Effector CD8-positive, alpha-beta T cell (primary cell): ENCODE data around the gene FGF18.

Source experiments
- DNase-seq: peaks from one replicate; lab custom pipeline; 2025; lab: John Stamatoyannopoulos, UW

The FGF18 gene

DNA sequence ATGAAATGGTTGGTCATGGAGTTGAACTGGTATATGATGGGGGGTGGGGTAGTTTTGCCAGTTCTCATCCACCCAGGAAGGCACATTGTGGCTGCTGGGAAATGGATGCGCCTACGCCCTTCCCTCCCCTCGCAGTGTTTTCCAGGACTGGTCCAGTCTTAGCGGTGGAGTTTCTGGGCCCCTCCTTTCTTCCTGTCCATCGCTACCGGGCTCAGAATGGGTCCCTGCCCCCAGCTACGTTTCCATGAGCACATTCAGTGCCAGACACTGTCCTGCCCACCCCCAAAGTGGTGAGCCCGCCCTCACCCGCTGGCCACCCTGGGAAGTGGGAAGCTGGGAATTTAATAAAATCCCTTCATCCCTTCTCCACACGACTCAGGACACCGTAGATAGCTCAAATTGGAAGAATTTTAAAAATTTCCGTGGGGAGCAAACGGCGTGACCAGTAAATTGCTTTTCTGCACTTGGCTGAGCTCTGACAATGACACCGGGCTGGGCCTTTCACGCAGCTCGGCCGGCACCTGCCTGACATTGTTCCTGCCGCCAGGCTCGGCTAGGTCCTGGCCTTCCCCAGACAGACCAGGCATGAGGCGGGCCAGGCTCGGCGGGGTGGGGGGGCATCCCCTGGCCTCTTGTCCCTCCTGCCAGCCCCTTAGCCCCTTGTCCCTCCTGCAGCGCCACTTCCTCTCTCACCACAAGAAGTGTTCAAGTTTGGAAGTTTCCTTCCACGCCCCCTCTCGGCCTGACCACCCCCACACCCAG is 3.6 kb downstream of the FGF18 start:
- no peak for DNase-seq

DNA sequence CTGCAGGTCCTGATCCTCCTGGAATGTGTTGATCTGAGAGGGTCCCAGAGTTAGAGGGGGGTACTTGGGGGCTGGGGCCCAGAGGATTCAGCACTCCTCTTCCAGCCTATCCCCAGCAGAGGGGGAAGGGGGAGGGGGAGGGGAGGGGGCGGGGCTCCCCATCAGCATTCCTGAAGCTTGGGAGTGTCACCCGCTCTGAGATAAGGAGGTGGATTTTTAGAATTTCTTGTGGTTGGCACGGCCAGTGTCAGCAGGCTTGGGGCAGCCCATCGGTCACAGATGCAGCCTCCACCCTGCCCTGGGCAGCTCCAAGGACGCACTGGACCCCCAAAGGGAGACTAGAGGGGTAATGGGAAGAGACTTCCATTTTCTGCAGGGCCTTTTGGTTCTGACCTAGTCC is 5.3 kb downstream of the FGF18 start:
- DNase-seq: no peak

DNA sequence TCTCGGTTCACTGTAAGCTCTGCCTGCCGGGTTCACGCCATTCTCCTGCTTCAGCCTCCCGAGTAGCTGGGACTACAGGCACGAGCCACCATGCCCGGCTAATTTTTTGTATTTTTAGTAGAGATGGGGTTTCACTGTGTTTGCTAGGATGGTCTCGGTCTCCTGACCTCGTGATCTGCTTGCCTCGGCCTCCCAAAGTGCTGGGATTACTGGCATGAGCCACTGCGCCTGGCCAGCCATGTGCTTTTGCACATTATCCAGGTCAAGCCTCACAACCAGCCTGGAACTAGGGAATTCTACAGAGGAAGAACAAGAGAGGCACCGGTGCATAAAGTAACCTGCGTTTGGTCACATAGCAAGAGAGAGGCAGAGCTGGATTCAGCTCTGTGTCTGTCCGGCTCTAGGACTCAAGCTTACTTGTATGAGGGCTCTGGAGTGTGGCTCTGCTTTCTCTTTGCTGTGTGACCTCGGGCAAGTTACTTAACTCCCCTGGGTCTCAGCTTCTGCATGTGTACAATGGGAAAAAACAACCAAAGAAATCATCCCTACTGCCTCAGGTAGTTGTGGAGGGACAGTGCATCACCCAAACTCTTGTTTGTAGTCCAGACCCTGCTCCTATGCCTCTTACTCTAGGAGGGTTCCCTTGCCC is 6.3 kb downstream of the FGF18 start:
- DNase-seq: no peak

DNA sequence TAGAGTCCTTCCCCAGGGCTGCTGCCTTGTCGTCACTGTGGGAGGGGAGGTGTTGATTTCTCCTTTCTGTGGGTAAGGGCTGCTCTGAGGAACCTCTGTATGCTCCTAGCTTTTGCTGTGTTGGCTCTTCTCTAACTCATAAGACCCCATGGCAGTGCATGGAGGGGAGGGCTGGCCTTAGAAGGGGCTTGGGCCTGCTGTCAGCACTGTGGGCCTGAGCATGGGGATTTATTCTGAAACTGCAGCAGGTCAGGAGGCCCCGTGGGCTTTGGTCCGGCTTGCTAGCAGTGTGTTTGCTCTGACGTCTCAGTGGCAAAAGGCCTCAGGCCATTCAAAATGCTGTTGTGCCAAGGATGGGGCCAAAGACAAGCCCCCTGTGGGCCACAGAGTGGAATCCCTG is 6.8 kb downstream of the FGF18 start:
- DNase-seq: no peak

DNA sequence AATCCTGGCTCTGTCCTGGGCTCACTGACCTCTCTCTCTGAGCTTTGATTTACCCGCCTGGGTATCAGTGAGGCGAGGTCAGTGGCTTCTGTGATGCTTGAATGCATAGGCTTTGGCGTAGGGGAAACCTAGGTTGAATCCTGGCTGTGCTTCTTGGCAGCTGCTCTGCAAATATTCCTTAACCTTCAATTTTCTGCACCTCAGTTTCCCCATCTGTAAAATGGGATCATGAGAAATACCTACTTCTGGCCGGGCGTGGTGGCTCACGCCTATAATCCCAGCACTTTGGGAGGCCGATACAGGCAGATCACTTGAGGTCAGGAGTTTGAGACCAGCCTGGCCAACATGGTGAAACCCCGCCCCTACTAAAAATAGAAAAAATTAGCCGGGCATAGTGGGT is 7.2 kb downstream of the FGF18 start:
- DNase-seq: no peak

DNA sequence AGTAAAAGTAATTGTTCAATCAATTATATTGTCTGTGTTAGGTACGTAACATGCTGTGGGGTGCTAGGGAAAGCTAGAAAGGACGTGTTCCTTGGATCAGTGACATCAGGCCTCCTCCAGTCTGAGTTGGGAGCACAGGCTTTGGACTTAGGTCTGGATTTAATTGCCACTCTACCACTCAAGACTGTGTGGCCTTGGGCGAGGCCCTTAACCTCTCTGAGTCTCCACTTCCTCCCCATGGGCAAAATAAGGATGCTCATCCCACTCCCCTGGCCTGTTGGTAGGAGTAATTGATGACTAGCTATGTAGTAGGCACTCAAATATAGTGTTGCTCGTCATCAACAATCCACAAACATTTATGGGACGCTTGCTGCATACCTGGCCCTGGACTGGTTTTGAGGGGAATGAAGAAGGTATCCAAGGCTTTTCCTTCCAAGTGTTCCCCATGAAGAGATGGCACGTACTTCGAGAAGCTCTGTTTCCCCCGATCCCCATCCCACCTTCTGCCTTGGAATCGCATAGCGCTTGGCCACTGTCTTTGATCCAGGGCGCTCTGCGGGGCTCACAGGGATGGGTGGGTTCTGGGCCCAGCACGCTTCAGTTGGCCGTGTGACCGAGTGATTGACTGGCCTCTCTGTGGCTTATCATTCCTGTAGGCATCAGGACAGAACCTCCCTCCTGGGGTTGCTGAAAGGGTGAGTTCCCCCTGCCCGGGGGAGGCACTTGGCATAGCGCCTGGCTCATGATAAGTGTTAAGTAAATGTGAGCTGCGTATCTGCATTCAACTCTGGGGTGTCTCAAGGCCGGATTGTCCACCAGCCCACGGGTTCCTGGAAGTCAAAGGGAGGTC is 8.1 kb downstream of the FGF18 start:
- no peak for DNase-seq

DNA sequence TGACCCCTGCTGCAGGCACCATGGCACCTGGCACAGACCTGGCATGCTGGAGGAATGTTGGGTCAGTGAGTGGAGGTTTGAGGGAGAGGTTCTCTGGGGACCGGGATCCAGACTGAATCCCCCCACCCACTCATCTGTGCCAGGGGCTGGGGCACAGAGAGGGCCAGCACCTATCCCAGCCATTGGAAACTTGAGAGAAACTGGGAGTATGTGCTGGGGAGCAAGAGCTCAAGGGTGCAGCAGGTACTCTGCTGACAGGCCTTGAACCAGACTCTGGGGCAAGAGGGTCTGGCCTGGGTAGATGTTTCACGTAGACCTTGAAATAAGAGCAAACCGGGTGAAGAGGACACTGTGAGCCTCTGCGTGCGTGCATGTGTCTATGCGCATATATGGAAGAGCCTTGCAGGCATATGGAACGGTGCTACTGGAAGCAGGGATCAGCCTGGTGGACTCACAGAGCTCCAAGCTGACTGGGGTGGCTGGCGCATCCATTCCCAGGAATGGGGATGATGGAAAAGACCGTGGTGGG is 8.8 kb downstream of the FGF18 start:
- no peak for DNase-seq

DNA sequence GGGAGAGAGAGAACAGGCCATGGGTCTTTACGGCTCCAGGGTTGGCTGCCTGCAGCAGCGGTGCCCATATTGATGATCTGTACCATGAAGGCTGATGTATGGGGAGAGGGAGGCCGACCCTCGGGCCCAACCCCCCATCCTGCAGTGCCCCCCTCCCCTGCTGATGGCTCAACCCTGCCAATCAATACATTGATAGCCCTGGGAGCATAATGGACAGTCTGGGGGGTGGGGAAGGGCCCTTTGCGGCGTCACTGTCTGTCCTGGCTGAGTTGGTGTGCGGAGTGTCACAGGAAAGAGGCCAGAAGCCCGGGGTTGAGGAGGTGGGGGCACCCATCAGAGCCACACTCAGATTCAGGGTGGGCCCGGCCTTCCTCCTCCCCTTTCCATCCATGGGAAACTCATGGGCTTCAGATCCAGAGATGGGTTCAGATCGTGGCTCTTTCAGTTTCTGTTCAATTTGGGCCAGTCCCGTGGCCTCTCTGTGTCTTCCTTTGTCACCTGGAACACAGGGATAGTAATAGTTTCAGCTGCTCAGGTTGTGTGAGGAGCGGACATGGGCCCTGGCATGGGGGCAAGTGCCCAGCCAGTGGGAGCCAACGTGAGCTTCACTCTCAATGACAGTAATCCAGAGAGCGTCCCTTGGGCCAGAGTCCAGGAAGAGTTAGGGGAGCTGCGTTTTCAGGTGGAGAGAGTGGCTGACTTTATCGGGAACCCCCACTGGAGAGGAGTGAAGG is 9.5 kb downstream of the FGF18 start:
- no peak for DNase-seq

DNA sequence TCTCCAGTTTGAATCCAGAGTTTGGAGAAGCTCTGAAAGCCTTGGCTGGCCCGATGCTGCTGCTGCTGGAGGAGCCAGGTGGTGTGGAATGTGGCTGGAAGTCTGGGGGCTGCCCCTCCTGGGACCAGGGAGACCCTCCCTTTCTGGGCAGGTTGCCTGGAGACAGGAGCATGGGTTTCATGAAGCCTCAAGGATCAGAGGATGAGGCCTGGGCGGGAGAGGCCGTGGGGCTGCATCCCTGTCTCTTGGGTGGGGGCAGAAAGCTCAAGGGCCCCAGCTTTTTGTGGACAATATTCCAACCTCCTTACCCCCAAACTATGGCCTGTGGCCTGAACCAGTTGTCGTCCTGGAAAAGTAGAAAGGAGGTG is 10.1 kb downstream of the FGF18 start:
- DNase-seq: no peak

DNA sequence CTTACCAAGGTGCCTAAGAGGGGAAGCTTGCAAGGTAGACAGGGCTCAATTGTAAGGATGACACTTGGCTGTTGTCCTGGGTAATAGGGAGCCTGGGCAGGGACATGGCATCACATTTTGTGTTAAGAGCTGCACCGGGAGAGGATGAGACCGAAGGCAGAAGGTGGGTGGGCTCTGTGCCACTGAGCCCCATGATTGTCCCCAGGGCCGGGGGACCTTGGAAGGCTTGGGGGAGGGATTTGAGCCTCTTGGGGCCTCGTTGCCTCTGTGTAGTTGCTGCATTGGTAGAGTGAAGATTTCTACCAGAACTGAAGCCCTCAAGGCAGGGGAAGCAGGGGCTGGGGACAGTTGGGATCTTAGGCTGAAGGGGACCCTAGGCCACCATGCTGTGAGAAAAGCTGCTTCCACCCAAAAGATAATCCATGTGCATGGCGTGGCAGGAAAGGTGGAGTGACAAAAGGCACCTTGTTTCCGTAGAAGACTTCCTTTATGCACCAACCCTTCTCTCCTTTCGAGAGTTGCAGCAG is 11.9 kb downstream of the FGF18 start:
- DNase-seq: no peak

DNA sequence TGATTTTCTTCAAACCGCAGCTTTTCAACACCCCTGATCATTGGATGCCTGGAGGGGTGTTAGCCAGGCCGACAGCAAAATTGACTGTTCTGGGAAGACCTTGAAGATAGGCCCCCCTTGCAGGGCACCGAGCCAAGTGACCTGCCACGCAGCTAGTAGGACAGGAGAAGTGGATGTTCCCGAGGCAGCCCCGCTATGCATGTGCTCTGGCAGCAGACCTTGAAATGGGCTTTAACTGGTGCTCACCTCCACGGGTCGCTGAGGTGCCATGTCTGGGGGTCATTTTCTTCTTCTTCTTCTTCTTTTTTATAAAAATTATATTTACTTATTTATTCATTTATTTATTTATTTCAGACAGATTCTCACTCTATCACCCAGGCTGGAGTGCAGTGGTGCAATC is 12.6 kb downstream of the FGF18 start:
- DNase-seq: no peak

DNA sequence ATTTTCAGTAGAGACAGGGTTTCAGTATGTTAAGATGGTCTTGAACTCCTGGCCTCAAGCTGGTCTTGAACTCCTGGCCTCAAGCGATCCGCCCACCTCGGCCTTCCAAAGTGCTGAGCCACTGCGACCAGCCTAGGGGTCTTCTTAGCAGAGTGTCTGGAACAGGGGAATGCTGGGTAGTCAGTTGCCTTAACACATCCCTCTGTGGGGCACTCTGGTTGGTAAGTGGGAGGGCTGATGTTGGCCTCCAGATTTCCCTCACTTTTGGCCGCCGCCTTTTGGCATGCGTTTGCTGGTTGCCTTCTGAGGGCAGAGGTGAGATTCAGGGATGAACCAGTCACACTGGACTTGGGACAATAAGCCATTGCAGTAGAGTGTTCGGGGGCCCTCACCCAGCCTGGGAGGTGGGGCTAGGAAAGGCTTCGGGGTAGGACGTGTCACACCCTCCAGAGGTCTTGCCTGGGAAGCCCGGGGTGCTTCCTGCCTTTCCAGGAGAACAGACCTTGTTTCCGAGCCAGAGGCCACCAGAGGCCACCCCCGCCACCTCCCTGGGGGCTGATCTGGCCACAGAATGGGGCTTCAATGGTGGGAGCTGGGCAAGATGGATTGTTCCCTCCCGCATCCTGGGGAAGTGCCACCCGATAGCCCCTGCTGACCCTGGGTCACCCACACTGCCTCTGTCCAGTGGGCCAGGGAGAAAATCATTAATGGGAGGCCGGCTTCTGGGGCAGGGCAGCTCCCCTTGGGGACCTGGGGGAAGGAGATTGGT is 13.3 kb downstream of the FGF18 start:
- no peak for DNase-seq

DNA sequence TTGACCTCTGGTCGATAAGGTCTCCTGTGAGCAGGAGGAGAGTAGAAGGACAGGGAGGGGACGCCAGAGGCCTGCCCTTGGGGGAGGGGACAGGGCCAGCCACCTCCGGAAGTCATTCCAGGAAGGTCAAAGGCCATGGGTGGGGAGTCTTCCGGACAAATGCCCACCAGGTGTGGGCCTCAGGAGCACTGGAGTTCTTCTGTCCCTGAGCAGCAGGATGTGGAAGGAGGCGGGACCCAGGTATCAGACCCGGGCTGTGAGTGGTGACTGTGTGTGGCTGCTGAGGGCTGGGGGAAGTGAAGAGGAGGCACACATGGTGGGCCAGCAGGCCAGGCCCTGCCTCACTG is 13.9 kb downstream of the FGF18 start:
- DNase-seq: no peak

DNA sequence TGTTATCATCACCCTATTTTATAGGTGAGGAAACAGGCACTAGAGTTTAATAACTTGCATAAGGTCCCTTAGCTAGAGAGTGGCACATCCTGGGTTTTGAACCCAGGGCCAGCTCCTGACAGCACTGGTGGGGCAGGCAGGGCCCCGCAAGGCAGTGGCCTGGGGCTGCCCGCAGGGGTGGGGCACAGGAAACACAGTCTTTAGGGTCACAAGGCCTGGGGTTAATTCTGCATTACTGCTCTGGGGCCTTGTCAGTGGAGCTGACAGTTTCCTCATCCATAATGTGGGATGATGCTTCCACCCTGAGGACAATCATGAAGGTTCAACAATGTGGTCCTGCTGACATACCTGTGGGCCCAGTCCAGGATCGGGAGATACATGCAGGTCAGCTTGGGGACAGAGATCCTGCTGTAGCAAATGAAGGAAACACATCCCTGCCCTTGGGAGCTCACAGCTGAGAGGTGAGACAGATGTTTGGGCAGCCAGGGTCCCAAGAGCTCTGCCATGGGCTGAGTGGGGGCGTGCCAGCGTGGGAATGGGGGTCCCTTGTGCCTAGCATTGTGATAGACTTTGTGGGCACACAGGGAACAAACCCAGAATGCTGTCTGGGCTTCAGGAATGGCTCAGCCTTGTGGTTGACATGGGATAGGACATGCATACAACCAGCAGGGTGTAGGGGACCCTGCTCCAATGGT is 14.7 kb downstream of the FGF18 start:
- no peak for DNase-seq

DNA sequence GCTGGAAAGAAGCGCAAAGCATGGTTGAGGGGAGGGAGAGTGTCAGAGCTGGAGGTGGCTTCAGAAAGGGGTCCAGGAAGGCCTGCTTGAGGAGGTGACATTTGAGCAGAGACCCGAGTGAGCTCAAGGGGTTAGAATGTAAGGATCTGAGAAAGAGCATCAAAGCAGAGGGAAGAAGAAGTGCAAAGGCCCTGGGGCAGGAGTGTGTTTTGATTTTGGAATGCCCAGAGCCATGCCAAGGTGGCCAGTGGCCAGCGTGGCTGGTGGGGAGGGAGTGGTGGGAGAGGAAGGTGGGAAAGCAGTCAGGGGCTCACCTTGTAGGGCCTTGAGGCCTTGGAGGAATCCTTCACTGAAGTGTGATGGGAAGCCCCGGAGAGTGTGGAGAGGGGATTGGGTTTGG is 15.4 kb downstream of the FGF18 start:
- no peak for DNase-seq

DNA sequence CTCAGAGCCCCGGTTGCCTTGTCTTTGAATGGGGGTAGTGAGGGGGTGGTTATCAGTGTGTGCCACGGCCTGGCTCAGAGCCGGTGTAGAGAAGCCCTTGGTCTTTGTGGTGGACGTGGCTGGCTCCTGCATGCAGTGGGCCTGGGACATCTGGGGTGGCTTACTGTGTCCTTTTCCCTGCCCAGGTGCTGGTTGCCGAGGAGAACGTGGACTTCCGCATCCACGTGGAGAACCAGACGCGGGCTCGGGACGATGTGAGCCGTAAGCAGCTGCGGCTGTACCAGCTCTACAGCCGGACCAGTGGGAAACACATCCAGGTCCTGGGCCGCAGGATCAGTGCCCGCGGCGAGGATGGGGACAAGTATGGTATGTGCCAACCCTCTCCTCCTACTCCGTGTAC is 16.5 kb downstream of the FGF18 start:
- DNase-seq: no peak

DNA sequence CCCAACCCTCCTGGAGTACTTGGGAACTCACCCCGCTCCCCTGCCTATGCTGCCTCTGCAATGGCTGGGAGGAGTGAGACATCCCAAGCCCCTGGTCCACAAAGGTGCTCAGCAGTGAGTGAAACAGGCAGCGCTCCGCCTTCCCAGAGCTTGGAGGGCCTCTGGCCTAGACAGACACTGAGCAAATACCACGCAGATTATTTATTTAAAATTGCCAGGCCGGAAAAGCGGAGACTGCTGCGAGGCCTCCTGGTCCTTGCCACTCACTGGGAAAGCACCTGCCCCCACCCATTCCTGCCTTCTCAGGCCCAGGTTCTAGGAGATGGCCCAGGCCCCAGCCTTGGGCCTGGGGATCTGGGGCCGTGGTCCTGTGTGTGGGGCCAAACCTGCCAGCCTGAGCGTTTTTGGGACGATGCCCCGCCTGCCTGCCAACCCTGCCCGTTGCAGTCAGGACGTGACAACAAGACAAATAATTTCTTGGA is 17.4 kb downstream of the FGF18 start:
- no peak for DNase-seq

DNA sequence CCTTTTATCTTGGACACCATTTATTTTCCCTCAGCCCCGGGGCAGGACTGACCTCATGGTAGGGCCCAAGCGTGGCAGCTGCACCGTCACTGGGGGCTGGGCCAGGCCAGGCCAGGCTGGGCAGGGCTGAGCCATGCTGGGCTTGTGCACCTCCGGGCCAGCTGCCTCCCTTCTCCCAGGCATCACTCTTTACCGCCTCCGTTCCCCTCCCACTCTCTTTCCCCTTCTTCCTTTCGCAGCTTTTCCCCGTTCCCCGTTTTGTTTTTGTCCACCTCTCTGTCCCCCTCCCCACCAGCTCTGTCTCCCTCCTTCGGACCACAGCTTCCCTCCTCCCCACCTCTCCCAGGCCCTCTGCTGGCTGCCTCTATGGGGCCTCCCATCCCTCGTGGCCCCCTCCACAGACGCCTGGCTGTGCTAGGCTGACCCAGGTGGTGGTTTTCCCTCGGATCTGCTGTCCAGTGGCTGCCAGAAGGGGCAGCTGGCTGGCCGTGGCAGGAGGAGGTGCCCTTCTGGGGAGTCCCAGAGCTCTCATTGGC is 17.9 kb downstream of the FGF18 start:
- no peak for DNase-seq

DNA sequence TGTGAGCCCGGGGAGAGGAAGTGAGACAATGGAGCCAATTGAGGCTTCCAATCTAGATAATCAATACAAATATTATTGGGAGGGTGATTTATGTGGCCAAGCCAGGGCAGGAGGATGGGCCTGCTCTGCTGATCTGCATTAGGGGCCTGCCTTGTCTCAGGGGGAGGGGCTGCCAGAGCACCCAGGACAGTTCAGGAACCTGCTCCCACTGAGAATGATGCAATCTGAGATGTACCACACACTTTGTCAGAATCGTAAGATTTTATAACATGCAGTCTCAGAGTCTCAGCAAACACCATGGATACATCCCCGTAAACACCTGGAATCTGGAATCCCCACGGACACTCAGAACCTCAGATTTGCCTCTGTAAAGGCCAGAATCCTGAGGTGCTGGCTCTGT is 19.3 kb downstream of the FGF18 start:
- DNase-seq: no peak

DNA sequence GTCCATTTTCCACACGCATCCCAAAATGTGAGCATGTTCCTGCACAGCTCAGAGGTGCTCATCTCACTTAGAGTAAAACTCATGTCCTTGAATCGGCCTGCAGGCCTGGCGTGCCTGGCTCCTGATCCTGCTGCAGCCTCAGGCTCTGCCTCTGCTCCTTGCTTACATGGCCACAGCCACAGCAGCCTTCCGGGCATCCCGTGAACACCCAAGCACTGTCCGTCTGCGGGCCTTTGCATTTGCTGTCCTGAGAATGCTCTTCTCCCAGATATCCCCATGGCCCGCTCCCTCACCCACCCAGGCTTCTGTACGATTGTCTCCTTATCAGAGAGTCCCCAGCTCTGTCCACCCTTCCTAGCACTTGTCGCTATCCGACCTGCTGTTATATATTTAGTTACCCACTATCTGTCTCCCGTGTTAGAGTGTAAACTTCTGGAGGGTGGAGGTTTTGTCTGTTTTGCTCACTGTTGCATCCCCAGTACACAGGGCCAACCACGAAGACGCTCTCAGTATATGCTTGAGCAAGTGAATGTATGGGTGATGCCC is 21.9 kb downstream of the FGF18 start:
- no peak for DNase-seq
